Osteoblast (primary cell): ENCODE data around the gene PHYHD1. TPM values are rescaled to one million over a fixed set of nuclear protein-coding genes. Genes with fewer than 3 reads are reported as not detected.

Experiments
- DNase-seq: peaks from one replicate; pipeline ENCODE4 v3.0.0; 2011; ENCODE audit warnings: low spot score, mixed read lengths; ENCODE audit not compliant: insufficient read length; ENCODE audit errors: missing footprints
- H2AFZ ChIP-seq: 2 replicates; pipeline ENCODE4 v1.6.0; 2011; ENCODE audit warnings: mild to moderate bottlenecking, low read length
- H3K27ac ChIP-seq: 2 replicates; pipeline ENCODE4 v1.5.1; 2011; ENCODE audit warnings: mild to moderate bottlenecking, low read depth, low read length, moderate library complexity
- H3K27me3 ChIP-seq: 2 replicates; pipeline ENCODE4 v1.6.0; 2012; ENCODE audit warnings: mild to moderate bottlenecking, control low read depth, inconsistent platforms, low read length, moderate library complexity; ENCODE audit not compliant: insufficient read depth
- H3K36me3 ChIP-seq: 2 replicates; pipeline ENCODE4 v1.5.1; 2011; ENCODE audit warnings: mild to moderate bottlenecking, low read length, control low read depth, moderate library complexity; ENCODE audit not compliant: insufficient read depth
- H3K4me1 ChIP-seq: 2 replicates; pipeline ENCODE4 v1.5.1; 2011; ENCODE audit warnings: mild to moderate bottlenecking, low read length, control low read depth, moderate library complexity; ENCODE audit not compliant: insufficient read depth
- H3K4me2 ChIP-seq: 2 replicates; pipeline ENCODE4 v1.6.0; 2011; ENCODE audit warnings: mild to moderate bottlenecking, low read length; ENCODE audit not compliant: insufficient read depth
- H3K4me3 ChIP-seq: fragments of 200-600 bp; sonication (generic); 3 replicates; pipeline ENCODE4 v1.5.1; 2012; ENCODE audit warnings: mild to moderate bottlenecking, low read length, inconsistent platforms; ENCODE audit not compliant: insufficient read depth
- H3K79me2 ChIP-seq: 2 replicates; pipeline ENCODE4 v1.6.0; 2012; ENCODE audit warnings: mild to moderate bottlenecking, low read length, control low read depth, inconsistent platforms; ENCODE audit not compliant: insufficient read depth
- H3K9me3 ChIP-seq: 2 replicates; pipeline ENCODE4 v1.5.1; 2011; ENCODE audit warnings: low read depth, low read length, control low read depth
- H4K20me1 ChIP-seq: 2 replicates; pipeline ENCODE4 v1.6.0; 2012; ENCODE audit warnings: mild to moderate bottlenecking, low read length, control low read depth; ENCODE audit not compliant: insufficient read depth
- CTCF ChIP-seq: IDR thresholded peaks from 2 replicates; pipeline ENCODE4 v1.5.1; 2011; ENCODE audit warnings: mild to moderate bottlenecking, low read depth, low read length, moderate library complexity; ENCODE audit errors: extremely low read depth
- total RNA-seq: library from RNA; depleted of rRNA; stranded (reverse); fragments of >200 nt; gene quantifications from 2 replicates; pipeline ENCODE4 v1.2.3, GENCODE V29; 2012

The PHYHD1 gene
- total RNA-seq, 1 donor, result 7.6 TPM

- Histone ChIP-seq H3K4me3 (no peak overlapping the region), H3K27me3 (no peaks in the 10 kb centered on the region), H3K4me2 (no peak overlapping the region), H3K27ac (no peak overlapping the region), H3K4me1 (no peaks in the 10 kb centered on the region), H4K20me1 (no peaks in the 10 kb centered on the region), H3K79me2 (no peaks in the 10 kb centered on the region), H3K9me3 (no peaks in the 10 kb centered on the region), H2AFZ (no peak overlapping the region), H3K36me3 (no peaks in the 10 kb centered on the region)
- TF ChIP-seq CTCF, result no peak
- DNase-seq, result no peak
Observed at GRCh38 chr9:128933731-128934130, 12.9 kb downstream of the PHYHD1 start.

- H3K4me1 ChIP-seq, result no peaks in the 10 kb centered on the region
- H4K20me1 ChIP-seq, result no peaks in the 10 kb centered on the region
- DNase-seq, result no peak
- H3K4me2 ChIP-seq, result no peak overlapping the region
- TF ChIP-seq CTCF, result no peak
- no peak overlapping the region for H2AFZ ChIP-seq
- H3K9me3 ChIP-seq, result no peaks in the 10 kb centered on the region
- no peaks in the 10 kb centered on the region for H3K36me3 ChIP-seq
- H3K79me2 ChIP-seq, result no peaks in the 10 kb centered on the region
- no peak overlapping the region for H3K4me3 ChIP-seq
- no peaks in the 10 kb centered on the region for H3K27me3 ChIP-seq
- H3K27ac ChIP-seq, result no peak overlapping the region
Observed at GRCh38 chr9:128936171-128936865, 15.5 kb downstream of the PHYHD1 start.

GRCh38 chr9:128937310-128938165 is 16.8 kb downstream of the PHYHD1 start:
- Histone ChIP-seq H3K4me2 (no peak overlapping the region), H3K4me1 (no peaks in the 10 kb centered on the region), H2AFZ (no peak overlapping the region), H3K4me3 (no peak overlapping the region), H4K20me1 (no peaks in the 10 kb centered on the region), H3K9me3 (no peaks in the 10 kb centered on the region), H3K27me3 (no peaks in the 10 kb centered on the region), H3K79me2 (no peaks in the 10 kb centered on the region), H3K27ac (no peak overlapping the region), H3K36me3 (no peaks in the 10 kb centered on the region)
- DNase-seq, result no peak
- TF ChIP-seq CTCF, result no peak

GRCh38 chr9:128940271-128940921 is 19.6 kb downstream of the PHYHD1 start:
- TF ChIP-seq CTCF, result no peak
- DNase-seq, result no peak
- no peak overlapping the region for H3K27ac ChIP-seq
- no peaks in the 10 kb centered on the region for H3K27me3 ChIP-seq
- H4K20me1 ChIP-seq, result no peaks in the 10 kb centered on the region
- no peaks in the 10 kb centered on the region for H3K4me1 ChIP-seq
- H3K4me2 ChIP-seq, result no peak overlapping the region
- no peaks in the 10 kb centered on the region for H3K9me3 ChIP-seq
- no peak overlapping the region for H3K4me3 ChIP-seq
- H3K36me3 ChIP-seq, result no peaks in the 10 kb centered on the region
- peaks cover under 1% of the 10 kb centered on the region for H3K79me2 ChIP-seq
- no peak overlapping the region for H2AFZ ChIP-seq
